RCC 7860 (cell line): ENCODE results near the gene GPC3.
"Not testable (repeated sequence)": the region's sequence is repeated elsewhere in the genome, so short reads cannot be mapped to it uniquely, and the experiment has no call there.

ENCODE experiments used
- DNase-seq: peaks from one replicate; pipeline ENCODE4 v3.0.0-alpha.2; 2015; ENCODE audit warnings: low spot score
- FAIRE-seq: peaks from 2 replicates; lab custom pipeline; 2012; peaks lifted over from hg19 to GRCh38; lab: Jason Lieb, UNC

GPC3 gene

GRCh38 chrX:133621384-133621783 lies 364.0 kb downstream of the GPC3 start:
- not testable (repeated sequence) for DNase-seq, FAIRE-seq

GRCh38 chrX:133611676-133612075 lies 373.7 kb downstream of the GPC3 start:
- DNase-seq (no peak), FAIRE-seq (no peak)

- no peak for DNase-seq
- FAIRE-seq: no peak
Observed at GRCh38 chrX:133610056-133610455, 375.3 kb downstream of the GPC3 start.

- DNase-seq: no peak
- FAIRE-seq: no peak
Observed at GRCh38 chrX:133609166-133609565, 376.2 kb downstream of the GPC3 start.

- DNase-seq: peak; percentile 45
- peak; percentile 89 for FAIRE-seq
Observed at GRCh38 chrX:133608406-133608805, 377.0 kb downstream of the GPC3 start.

GRCh38 chrX:133607419-133608348 lies 377.7 kb downstream of the GPC3 start:
- DNase-seq: no peak
- no peak for FAIRE-seq

GRCh38 chrX:133606990-133607389 lies 378.4 kb downstream of the GPC3 start:
- FAIRE-seq: no peak
- DNase-seq: no peak

GRCh38 chrX:133604801-133605200 lies 380.6 kb downstream of the GPC3 start:
- DNase-seq: no peak
- no peak for FAIRE-seq

GRCh38 chrX:133602881-133603280 lies 382.5 kb downstream of the GPC3 start:
- FAIRE-seq (no peak), DNase-seq (no peak)

GRCh38 chrX:133601116-133601515 lies 384.3 kb downstream of the GPC3 start:
- DNase-seq: no peak
- FAIRE-seq: no peak

GRCh38 chrX:133600536-133600935 lies 384.9 kb downstream of the GPC3 start:
- FAIRE-seq: no peak

GRCh38 chrX:133598601-133599335 lies 386.6 kb downstream of the GPC3 start:
- DNase-seq (no peak), FAIRE-seq (no peak)

More at GRCh38 chrX:133600536-133600935, 384.9 kb downstream of the GPC3 start:
- no peak for DNase-seq

GRCh38 chrX:133594156-133594555 lies 391.2 kb downstream of the GPC3 start:
- FAIRE-seq: peak; percentile 99
- peak; percentile 84 for DNase-seq

- FAIRE-seq (peak; percentile 37), DNase-seq (no peak)
Observed at GRCh38 chrX:133593531-133593930, 391.9 kb downstream of the GPC3 start.

- FAIRE-seq (peak; percentile 74), DNase-seq (no peak)
Observed at GRCh38 chrX:133590703-133591505, 394.5 kb downstream of the GPC3 start.

GRCh38 chrX:133588827-133589226 lies 396.6 kb downstream of the GPC3 start:
- FAIRE-seq: no peak

GRCh38 chrX:133587818-133588217 lies 397.6 kb downstream of the GPC3 start:
- FAIRE-seq (no peak), DNase-seq (no peak)

More at GRCh38 chrX:133588827-133589226, 396.6 kb downstream of the GPC3 start:
- DNase-seq: no peak

- DNase-seq (no peak), FAIRE-seq (no peak)
Observed at GRCh38 chrX:133587071-133587470, 398.3 kb downstream of the GPC3 start.

- DNase-seq (peak; percentile 37), FAIRE-seq (peak; percentile 86)
Observed at GRCh38 chrX:133586443-133586842, 399.0 kb downstream of the GPC3 start.

- DNase-seq (no peak), FAIRE-seq (no peak)
Observed at GRCh38 chrX:133583825-133584224, 401.6 kb downstream of the GPC3 start.

- DNase-seq (no peak), FAIRE-seq (no peak)
Observed at GRCh38 chrX:133580625-133581024, 404.8 kb downstream of the GPC3 start.
